CD14-positive monocyte (primary cell): ENCODE measurements around the gene UNC119B. TPM values are rescaled to one million over a fixed set of nuclear protein-coding genes. Genes with fewer than 3 reads are reported as not detected.
A peak's percentile ranks its signal among the peaks of the same experiment; 100 is the strongest.

ENCODE experiments used
- DNase-seq, 3 donors: peaks; one replicate each; pipeline ENCODE4 v3.0.0-alpha.2; 2011 to 2022
- H2AFZ ChIP-seq: 2 replicates; pipeline ENCODE4 v1.6.0; 2012; ENCODE audit warnings: mild to moderate bottlenecking, low read depth, low read length, inconsistent platforms; ENCODE audit not compliant: insufficient read depth, poor library complexity, severe bottlenecking
- H3K27ac ChIP-seq, 2 donors: 1 replicate in 1 of 2; 2 replicates in 1 of 2; pipeline ENCODE4 v1.5.1; 2012 to 2013; ENCODE audit warnings: low read length in 2 of 2, control low read depth in 1 of 2, inconsistent platforms in 1 of 2, low read depth in 1 of 2, mild to moderate bottlenecking in 1 of 2
- H3K27me3 ChIP-seq, 2 donors: one replicate each; pipeline versions ENCODE4 v1.6.0 to v1.6.1; 2011 to 2013; ENCODE audit warnings: low read length in 2 of 2; ENCODE audit not compliant: control insufficient read depth in 2 of 2, insufficient read depth in 2 of 2
- H3K36me3 ChIP-seq, 2 donors: replicated peaks in 1 of 2; 1 replicate in 1 of 2; 2 replicates in 1 of 2; pipeline versions ENCODE4 v1.5.1 to v1.6.1; 2012 to 2013; ENCODE audit warnings: low read length in 2 of 2, control low read depth in 1 of 2, inconsistent platforms in 1 of 2, mild to moderate bottlenecking in 1 of 2; ENCODE audit not compliant: insufficient read depth in 2 of 2, control insufficient read depth in 1 of 2
- H3K4me1 ChIP-seq, 2 donors: 1 replicate in 1 of 2; 2 replicates in 1 of 2; pipeline versions ENCODE4 v1.5.1 to v1.6.1; 2012 to 2013; ENCODE audit warnings: low read length in 2 of 2, control low read depth in 1 of 2, inconsistent platforms in 1 of 2, mild to moderate bottlenecking in 1 of 2, moderate library complexity in 1 of 2; ENCODE audit not compliant: insufficient read depth in 2 of 2, control insufficient read depth in 1 of 2
- H3K4me2 ChIP-seq: replicated peaks from 2 replicates; pipeline ENCODE3; 2012; ENCODE audit warnings: low read length, moderate library complexity, mild to moderate bottlenecking; ENCODE audit not compliant: poor library complexity, severe bottlenecking; ENCODE audit errors: extremely low read depth
- H3K4me3 ChIP-seq, 3 experiments: fragments of 200-600 bp in 1 of 3; sonication (generic) in 1 of 3; replicated peaks in 1 of 3; 1 replicate in 2 of 3; 2 replicates in 1 of 3; pipeline ENCODE4 v1.5.1; 2011 to 2013; ENCODE audit warnings: low read length in 3 of 3, mild to moderate bottlenecking in 3 of 3, control low read depth in 2 of 3, low read depth in 2 of 3, inconsistent platforms in 1 of 3, moderate library complexity in 1 of 3
- H3K79me2 ChIP-seq: 2 replicates; pipeline ENCODE4 v1.6.0; 2012; ENCODE audit warnings: mild to moderate bottlenecking, control low read depth, inconsistent platforms, low read length, moderate library complexity; ENCODE audit not compliant: insufficient read depth
- H3K9ac ChIP-seq: 2 replicates; pipeline ENCODE4 v1.6.0; 2017; ENCODE audit warnings: low read length, mild to moderate bottlenecking; ENCODE audit not compliant: insufficient read depth, poor library complexity, severe bottlenecking
- H3K9me3 ChIP-seq, 2 donors: replicated peaks in 1 of 2; 1 replicate in 1 of 2; 2 replicates in 1 of 2; pipeline versions ENCODE4 v1.5.1 to v1.6.1; 2012 to 2013; ENCODE audit warnings: low read length in 2 of 2, control low read depth in 1 of 2; ENCODE audit not compliant: control insufficient read depth in 1 of 2, insufficient read depth in 1 of 2
- H4K20me1 ChIP-seq: 2 replicates; pipeline ENCODE4 v1.6.0; 2012; ENCODE audit warnings: mild to moderate bottlenecking, low read length, control low read depth, moderate library complexity; ENCODE audit not compliant: insufficient read depth
- H3K27ac Mint-ChIP-seq, 7 donors: one replicate each; pipeline ENCODE4 v1.8.0; 2020; ENCODE audit warnings: mild to moderate bottlenecking in 7 of 7, mixed read lengths in 7 of 7, moderate library complexity in 6 of 7, inconsistent platforms in 2 of 7
- H3K27me3 Mint-ChIP-seq, 3 donors: one replicate each; pipeline ENCODE4 v1.8.0; 2021 to 2022; ENCODE audit warnings: low read depth in 3 of 3, mild to moderate bottlenecking in 3 of 3, mixed read lengths in 3 of 3, moderate library complexity in 3 of 3, inconsistent platforms in 1 of 3
- H3K36me3 Mint-ChIP-seq, 2 donors: one replicate each; pipeline ENCODE4 v1.8.0; 2020; ENCODE audit warnings: mixed read lengths in 2 of 2, inconsistent platforms in 1 of 2, mild to moderate bottlenecking in 1 of 2
- H3K4me1 Mint-ChIP-seq: one replicate; pipeline ENCODE4 v1.8.0; 2020; ENCODE audit warnings: mild to moderate bottlenecking, mixed read lengths
- H3K4me3 Mint-ChIP-seq, 2 donors: one replicate each; pipeline ENCODE4 v1.8.0; 2020; ENCODE audit warnings: mild to moderate bottlenecking in 2 of 2, mixed read lengths in 2 of 2, moderate library complexity in 1 of 2
- H3K9me3 Mint-ChIP-seq, 7 donors: one replicate each; pipeline ENCODE4 v1.8.0; 2020 to 2022; ENCODE audit warnings: mixed read lengths in 7 of 7, mild to moderate bottlenecking in 6 of 7, moderate library complexity in 6 of 7, inconsistent platforms in 2 of 7
- CTCF ChIP-seq: fragments of 200-600 bp; IDR thresholded peaks from one replicate; pipeline ENCODE4 v1.8.0; 2022; ENCODE audit warnings: antibody characterized with exemption, mild to moderate bottlenecking
- WGBS: methylation state at CpG from one replicate; pipeline ENCODE4 v1.1.5; 2013; ENCODE audit warnings: missing lambda C conversion rate; ENCODE audit not compliant: insufficient coverage; 5-methylcytosine and 5-hydroxymethylcytosine counted together
- intact Hi-C, 2 donors: fragments of 100-400 bp; cut with micrococcal nuclease; formaldehyde crosslinking; loops; one replicate each; pipeline versions ENCODE4 v1.15.0 to v1.15.1; 2023
- polyA plus RNA-seq, 3 donors: library from polyadenylated mRNA; depleted of rRNA in 1 of 3; unstranded in 2 of 3; stranded (reverse) in 1 of 3; fragments of 300-500 nt in 2 of 3; fragments of >200 nt in 1 of 3; fragmentation: Illumina TruSeq in 2 of 3; gene quantifications; 1 replicate in 2 of 3; 2 replicates in 1 of 3; pipeline ENCODE4 v1.2.3, GENCODE V29; 2012 to 2021

UNC119B gene
- polyA plus RNA-seq, 3 donors, result 1.1 to 9.1 (median 2.1) TPM

GRCh38 chr12:120761519-120761934 lies 51.3 kb downstream of the UNC119B start:
- Histone ChIP-seq H3K4me3 (no peak overlapping the region), H3K9ac (no peak overlapping the region), H3K27me3 (no peaks in the 10 kb centered on the region), H3K27ac (peak overlapping the region in 1 of 2 donors; percentile 24), H4K20me1 (no peaks in the 10 kb centered on the region), H2AFZ (no peak overlapping the region), H3K9me3 (no peaks in the 10 kb centered on the region), H3K79me2 (no peaks in the 10 kb centered on the region), H3K4me2 (no peak overlapping the region), H3K36me3 (peaks cover 58 to 69% of the 10 kb centered on the region in 2 donors), H3K4me1 (no peaks in the 10 kb centered on the region)
- intact Hi-C loops, result no loop called here
- H3K36me3 Mint-ChIP-seq, result peaks cover 58 to 68% of the 10 kb centered on the region in 2 donors
- WGBS, result 100% methylated on average over 4 of the region's 9 CpGs
- peaks cover 0 to 2% (median 0%) of the 10 kb centered on the region in 3 donors for H3K27me3 Mint-ChIP-seq
- peak overlapping the region in 2 of 7 donors; percentile 51 to 68 for H3K27ac Mint-ChIP-seq
- no peak for DNase-seq
- TF ChIP-seq CTCF, result no peak
- peaks cover 0 to 3% (median 0%) of the 10 kb centered on the region in 7 donors for H3K9me3 Mint-ChIP-seq
- H3K4me3 Mint-ChIP-seq, result no peak overlapping the region
- H3K4me1 Mint-ChIP-seq, result no peaks in the 10 kb centered on the region

GRCh38 chr12:120762086-120762485 lies 51.8 kb downstream of the UNC119B start:
- no peaks in the 10 kb centered on the region for H3K79me2 ChIP-seq
- H3K36me3 Mint-ChIP-seq, result peaks cover 63 to 74% of the 10 kb centered on the region in 2 donors

More at GRCh38 chr12:120762086-120762485, 51.8 kb downstream of the UNC119B start:
- H3K9ac ChIP-seq, result no peak overlapping the region
- no peak overlapping the region for H2AFZ ChIP-seq
- no peak overlapping the region for H3K4me2 ChIP-seq
- Mint-ChIP-seq H3K27ac (peak overlapping the region in 1 of 7 donors; percentile 64), H3K4me1 (no peaks in the 10 kb centered on the region), H3K9me3 (peaks cover 0 to 3% (median 0%) of the 10 kb centered on the region in 7 donors), H3K4me3 (no peak overlapping the region), H3K27me3 (peaks cover 0 to 2% (median 0%) of the 10 kb centered on the region in 3 donors)
- no peak overlapping the region for H3K27ac ChIP-seq
- intact Hi-C loops, result no loop called here
- no peaks in the 10 kb centered on the region for H3K4me1 ChIP-seq
- WGBS, result no CpG with 5 or more reads among the region's 6 CpGs
- peaks cover 63 to 75% of the 10 kb centered on the region in 2 donors for H3K36me3 ChIP-seq
- DNase-seq, result no peak
- H3K9me3 ChIP-seq, result no peaks in the 10 kb centered on the region
- H3K27me3 ChIP-seq, result no peaks in the 10 kb centered on the region
- no peak overlapping the region for H3K4me3 ChIP-seq
- TF ChIP-seq CTCF, result no peak
- H4K20me1 ChIP-seq, result no peaks in the 10 kb centered on the region
